Nephron (organoid): ENCODE data around the gene EIF2AK3.
"Not testable (repeated sequence)": the region's sequence is repeated elsewhere in the genome, so short reads cannot be mapped to it uniquely, and the experiment has no call there.

Experiments
- H3K27ac Mint-ChIP-seq, 3 experiments: 2 replicates each; pipeline ENCODE4 v1.8.0; 2020; ENCODE audit warnings: mixed read lengths in 3 of 3, mild to moderate bottlenecking in 2 of 3, moderate library complexity in 1 of 3
- H3K27me3 Mint-ChIP-seq: 2 replicates; pipeline ENCODE4 v1.8.0; 2021; ENCODE audit warnings: low read depth, mild to moderate bottlenecking, moderate library complexity, mixed read lengths
- H3K36me3 Mint-ChIP-seq: 2 replicates; pipeline ENCODE4 v1.8.0; 2020; ENCODE audit warnings: low read depth, mixed read lengths
- H3K4me1 Mint-ChIP-seq: 2 replicates; pipeline ENCODE4 v1.8.0; 2020; ENCODE audit warnings: mixed read lengths
- H3K4me3 Mint-ChIP-seq, 3 experiments: 2 replicates each; pipeline ENCODE4 v1.8.0; 2020; ENCODE audit warnings: mild to moderate bottlenecking in 3 of 3, mixed read lengths in 3 of 3, moderate library complexity in 2 of 3
- H3K9me3 Mint-ChIP-seq: 2 replicates; pipeline ENCODE4 v1.8.0; 2020; ENCODE audit warnings: mixed read lengths
- CTCF ChIP-seq, 3 experiments: fragments of 200-600 bp; sonication (generic); IDR thresholded peaks; one replicate each; pipeline ENCODE4 v1.5.0; 2021; ENCODE audit warnings: antibody characterized with exemption in 3 of 3; ENCODE audit not compliant: unreplicated experiment in 3 of 3

Gene EIF2AK3

GRCh38 chr2:88557290-88557689 is 70.0 kb downstream of the EIF2AK3 start:
- H3K27me3 Mint-ChIP-seq = peaks cover 4% of the 10 kb centered on the region
- H3K27ac Mint-ChIP-seq = no peak overlapping the region
- H3K36me3 Mint-ChIP-seq = peaks cover 25% of the 10 kb centered on the region
- H3K4me3 Mint-ChIP-seq = no peak overlapping the region
- H3K4me1 Mint-ChIP-seq = no peaks in the 10 kb centered on the region
- no peak for TF ChIP-seq CTCF (IDR thresholded peaks at IDR 0.05; ENCODE audit: unreplicated experiment in 3 of 3)
- no peaks in the 10 kb centered on the region for H3K9me3 Mint-ChIP-seq

GRCh38 chr2:88556026-88556425 is 71.2 kb downstream of the EIF2AK3 start:
- TF ChIP-seq CTCF (IDR thresholded peaks at IDR 0.05; ENCODE audit: unreplicated experiment in 3 of 3) = no peak
- H3K4me1 Mint-ChIP-seq = no peaks in the 10 kb centered on the region
- H3K36me3 Mint-ChIP-seq = peaks cover 19% of the 10 kb centered on the region
- no peak overlapping the region for H3K27ac Mint-ChIP-seq
- H3K4me3 Mint-ChIP-seq = no peak overlapping the region
- no peaks in the 10 kb centered on the region for H3K9me3 Mint-ChIP-seq
- H3K27me3 Mint-ChIP-seq = peaks cover 8% of the 10 kb centered on the region

GRCh38 chr2:88554189-88554588 is 73.1 kb downstream of the EIF2AK3 start:
- peak; percentile 22 to 35 (median 28) for TF ChIP-seq CTCF (IDR thresholded peaks at IDR 0.05; ENCODE audit: unreplicated experiment in 3 of 3)
- no peaks in the 10 kb centered on the region for H3K9me3 Mint-ChIP-seq
- no peak overlapping the region for H3K27ac Mint-ChIP-seq
- H3K36me3 Mint-ChIP-seq = peaks cover 8% of the 10 kb centered on the region
- peaks cover 21% of the 10 kb centered on the region for H3K27me3 Mint-ChIP-seq
- H3K4me3 Mint-ChIP-seq = no peak overlapping the region
- peaks cover 6% of the 10 kb centered on the region for H3K4me1 Mint-ChIP-seq

- Mint-ChIP-seq H3K4me3 (peak overlapping the region; percentile 61 to 79 (median 71)), H3K36me3 (no peaks in the 10 kb centered on the region), H3K9me3 (no peaks in the 10 kb centered on the region), H3K4me1 (peaks cover 6% of the 10 kb centered on the region), H3K27ac (no peak overlapping the region), H3K27me3 (peaks cover 40% of the 10 kb centered on the region)
- no peak for TF ChIP-seq CTCF (IDR thresholded peaks at IDR 0.05; ENCODE audit: unreplicated experiment in 3 of 3)
Observed at GRCh38 chr2:88549616-88550292, 77.5 kb downstream of the EIF2AK3 start.

GRCh38 chr2:88546291-88546690 is 81.0 kb downstream of the EIF2AK3 start:
- H3K27ac Mint-ChIP-seq, H3K36me3 Mint-ChIP-seq, H3K4me1 Mint-ChIP-seq, H3K9me3 Mint-ChIP-seq, H3K4me3 Mint-ChIP-seq: not testable (repeated sequence)
- peaks cover 32% of the 10 kb centered on the region for H3K27me3 Mint-ChIP-seq

- no peak overlapping the region for H3K27ac Mint-ChIP-seq
- H3K27me3 Mint-ChIP-seq = peaks cover 28% of the 10 kb centered on the region
- H3K36me3 Mint-ChIP-seq = no peaks in the 10 kb centered on the region
- no peaks in the 10 kb centered on the region for H3K9me3 Mint-ChIP-seq
- H3K4me1 Mint-ChIP-seq = peaks cover 3% of the 10 kb centered on the region
- no peak overlapping the region for H3K4me3 Mint-ChIP-seq
- no peak for TF ChIP-seq CTCF (IDR thresholded peaks at IDR 0.05; ENCODE audit: unreplicated experiment in 3 of 3)
Observed at GRCh38 chr2:88545118-88545517, 82.1 kb downstream of the EIF2AK3 start.
